GM18861 (cell line): Measurements from ENCODE around the gene PCDH9.

Experiments used
- ATAC-seq: cut with Tn5 transposase; IDR thresholded peaks from one replicate; pipeline ENCODE4 v1.9.1; 2021; ENCODE audit not compliant: unreplicated experiment

Gene PCDH9

GRCh38 chr13:67168384-67168783 lies 61.8 kb downstream of the PCDH9 start:
- no peak for ATAC-seq

- no peak for ATAC-seq
Observed at GRCh38 chr13:67167420-67167819, 62.7 kb downstream of the PCDH9 start.

GRCh38 chr13:67161176-67161575 lies 69.0 kb downstream of the PCDH9 start:
- ATAC-seq = no peak

DNA sequence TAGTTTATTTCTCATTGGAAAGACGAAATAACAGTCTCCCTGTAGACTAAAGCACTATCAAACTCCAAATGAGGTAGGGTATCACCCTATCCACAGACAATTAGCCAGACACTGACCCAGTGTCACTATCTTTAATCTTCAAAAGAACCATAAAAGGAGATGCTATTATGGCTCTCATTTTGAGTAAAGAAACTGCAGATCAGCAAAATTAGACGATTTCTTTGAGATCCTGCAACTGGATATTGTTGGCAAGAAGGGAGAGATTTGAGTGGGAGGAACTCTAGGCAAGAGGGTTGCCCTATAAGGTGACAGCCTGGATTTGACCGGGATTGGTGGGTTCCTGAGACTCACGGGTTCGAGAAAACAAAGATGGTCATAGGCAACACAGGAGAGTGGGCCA lies 71.2 kb downstream of the PCDH9 start:
- ATAC-seq = no peak

GRCh38 chr13:67156723-67157060 lies 73.4 kb downstream of the PCDH9 start:
- no peak for ATAC-seq

- no peak for ATAC-seq
Observed at GRCh38 chr13:67155898-67156722, 74.0 kb downstream of the PCDH9 start.

- ATAC-seq = no peak
Observed at GRCh38 chr13:67152085-67152484, 78.1 kb downstream of the PCDH9 start.

- no peak for ATAC-seq
Observed at GRCh38 chr13:67151652-67152051, 78.5 kb downstream of the PCDH9 start.

GRCh38 chr13:67150608-67151007 lies 79.5 kb downstream of the PCDH9 start:
- no peak for ATAC-seq

DNA sequence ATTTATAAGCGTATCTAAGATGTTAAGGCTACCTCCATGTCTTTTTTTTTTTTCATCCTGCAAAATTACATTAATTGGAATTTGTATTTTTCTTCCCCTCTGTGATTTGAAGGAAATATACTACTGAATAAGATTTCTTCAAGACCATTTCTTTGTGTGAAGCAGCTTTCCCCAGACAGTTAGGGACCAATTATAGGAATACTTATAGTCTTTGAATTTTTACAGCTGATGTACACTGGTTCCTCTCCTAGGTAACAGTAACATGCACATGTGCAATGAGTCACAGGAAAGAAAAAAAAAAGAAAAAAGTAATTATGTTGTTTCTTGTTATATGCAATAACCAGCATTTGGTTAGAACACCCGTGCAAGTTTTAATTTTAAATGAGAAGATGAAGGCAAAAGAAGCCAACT lies 82.0 kb downstream of the PCDH9 start:
- ATAC-seq = no peak

DNA sequence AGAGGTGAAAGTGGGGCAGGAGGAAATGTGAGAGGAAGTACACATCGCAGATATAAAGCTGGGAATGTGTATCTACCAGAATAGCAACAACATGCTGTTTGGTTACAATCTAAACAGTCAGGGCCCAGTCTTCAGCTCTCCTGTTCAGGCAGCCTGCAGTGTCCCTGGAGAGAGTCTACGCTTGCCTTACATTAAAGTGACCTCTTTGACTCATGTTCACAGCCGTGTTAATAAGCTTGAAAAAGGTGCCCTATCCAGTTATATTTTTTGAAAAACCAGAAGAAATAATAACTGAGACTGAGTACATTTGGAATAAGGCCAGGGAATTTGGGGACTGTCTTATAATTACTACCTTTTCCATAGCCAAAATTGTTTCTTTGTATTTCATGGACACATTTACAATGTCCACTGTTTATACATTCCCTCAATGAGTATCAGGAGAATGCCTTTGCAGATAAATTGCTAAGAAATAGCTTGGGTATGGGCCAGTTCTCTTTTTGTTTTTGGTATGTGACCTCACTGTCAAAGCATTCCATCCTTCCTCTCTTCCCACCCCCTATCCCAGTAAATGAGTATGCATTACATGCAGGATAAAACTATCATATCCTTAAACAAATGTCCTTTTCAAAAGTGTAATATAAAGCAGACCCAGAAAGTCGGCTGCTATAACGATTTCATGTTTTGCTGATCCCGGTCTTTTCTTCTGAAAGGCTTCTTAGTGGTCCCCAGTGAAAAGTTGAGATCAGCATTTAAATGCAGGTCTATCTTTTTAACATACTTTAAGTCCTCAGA lies 82.6 kb downstream of the PCDH9 start:
- ATAC-seq = no peak

DNA sequence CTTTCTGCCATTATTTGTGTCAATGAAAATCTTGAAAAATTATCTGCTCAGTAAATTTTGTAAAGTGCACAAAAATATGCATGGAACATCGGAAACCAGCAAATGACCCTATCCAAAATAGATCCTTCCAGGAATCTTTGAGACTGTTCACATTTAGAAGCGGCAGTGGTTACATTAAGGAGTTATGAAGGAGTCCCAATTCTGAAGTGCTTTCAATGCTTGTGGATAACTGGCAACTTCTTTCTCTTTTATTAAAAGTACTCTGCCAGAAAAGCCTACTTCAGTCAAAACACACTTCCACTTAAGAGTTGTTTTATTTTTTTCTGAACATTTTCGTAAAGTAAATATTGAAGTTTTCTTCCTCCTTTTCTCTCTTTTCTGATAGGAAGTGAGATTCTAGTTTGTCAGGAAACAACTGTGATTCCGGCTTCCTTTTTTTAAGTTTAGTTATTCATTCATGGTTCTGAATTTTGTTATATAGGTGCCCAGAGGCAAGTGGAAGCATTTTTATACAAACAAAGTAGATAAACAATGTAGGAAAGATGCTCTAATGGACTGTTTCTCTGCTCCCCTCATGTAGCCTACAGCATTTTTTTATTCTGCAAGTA lies 83.5 kb downstream of the PCDH9 start:
- ATAC-seq = no peak

DNA sequence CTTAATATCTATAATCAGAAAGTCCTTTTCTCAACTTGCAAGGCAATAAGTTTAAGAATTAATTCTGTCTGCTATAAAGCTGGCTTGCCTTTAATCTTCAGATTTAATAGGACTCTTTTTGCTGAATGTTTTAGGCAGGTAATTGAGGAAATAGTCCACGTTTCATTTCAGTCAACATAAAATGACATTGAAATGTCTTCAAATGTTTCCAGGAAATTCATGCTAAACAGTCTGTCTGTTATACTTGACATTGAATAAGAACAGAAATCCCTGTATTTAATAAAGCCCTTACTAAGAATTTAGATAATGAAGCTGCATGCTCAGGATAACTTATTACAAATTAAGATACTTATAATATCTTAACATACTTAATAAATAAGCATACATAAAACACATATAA lies 84.2 kb downstream of the PCDH9 start:
- no peak for ATAC-seq

DNA sequence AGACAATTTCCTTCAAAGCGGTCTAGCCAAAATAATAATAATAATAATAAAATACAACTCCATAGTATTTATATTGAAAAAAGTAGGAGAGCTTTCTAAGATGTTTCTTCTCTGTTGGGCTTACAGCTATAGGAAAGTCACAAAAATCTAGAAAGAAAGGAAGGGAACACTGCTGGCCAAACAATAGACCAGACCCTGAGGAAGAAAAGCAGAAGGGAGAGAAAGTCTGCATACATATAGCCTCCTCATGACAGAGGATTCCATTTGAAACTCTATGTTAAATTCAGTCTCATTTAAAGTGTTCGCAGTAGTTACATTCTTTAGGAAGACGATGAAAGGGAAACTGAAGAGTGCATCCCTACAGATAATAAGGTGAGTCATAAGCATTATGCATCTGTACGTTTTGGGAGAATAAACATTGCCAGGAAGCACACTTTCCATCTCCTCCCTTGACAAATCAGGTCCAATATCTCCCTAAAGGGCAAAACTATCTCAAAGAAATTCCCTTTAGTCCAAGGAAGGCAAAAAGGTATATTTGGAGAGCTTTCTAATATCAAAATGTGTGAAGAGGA lies 86.5 kb downstream of the PCDH9 start:
- ATAC-seq = no peak

- ATAC-seq = no peak
Observed at GRCh38 chr13:67140006-67140405, 90.1 kb downstream of the PCDH9 start.

GRCh38 chr13:67139551-67139950 lies 90.6 kb downstream of the PCDH9 start:
- ATAC-seq = no peak

GRCh38 chr13:67138970-67139369 lies 91.2 kb downstream of the PCDH9 start:
- ATAC-seq = no peak

- no peak for ATAC-seq
Observed at GRCh38 chr13:67137044-67137735, 92.9 kb downstream of the PCDH9 start.

DNA sequence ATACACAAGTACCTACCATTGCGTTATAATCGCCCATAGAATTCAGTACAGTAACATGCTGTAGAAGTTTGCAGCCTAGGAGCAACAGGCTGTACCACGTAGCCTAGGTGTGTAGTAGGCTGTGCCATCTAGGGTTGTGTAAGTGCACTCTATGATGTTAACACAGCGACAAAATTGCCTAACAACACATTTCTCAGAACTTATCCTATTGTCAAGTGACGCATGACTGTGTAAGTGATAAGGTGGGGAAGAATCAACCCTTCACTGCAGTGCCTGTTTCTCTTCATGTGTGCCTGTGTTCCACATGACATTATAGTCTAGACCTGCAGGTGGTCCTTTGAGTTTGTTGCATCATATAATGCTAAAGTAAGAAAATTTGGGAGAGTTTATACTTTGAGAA lies 94.0 kb downstream of the PCDH9 start:
- ATAC-seq = no peak

DNA sequence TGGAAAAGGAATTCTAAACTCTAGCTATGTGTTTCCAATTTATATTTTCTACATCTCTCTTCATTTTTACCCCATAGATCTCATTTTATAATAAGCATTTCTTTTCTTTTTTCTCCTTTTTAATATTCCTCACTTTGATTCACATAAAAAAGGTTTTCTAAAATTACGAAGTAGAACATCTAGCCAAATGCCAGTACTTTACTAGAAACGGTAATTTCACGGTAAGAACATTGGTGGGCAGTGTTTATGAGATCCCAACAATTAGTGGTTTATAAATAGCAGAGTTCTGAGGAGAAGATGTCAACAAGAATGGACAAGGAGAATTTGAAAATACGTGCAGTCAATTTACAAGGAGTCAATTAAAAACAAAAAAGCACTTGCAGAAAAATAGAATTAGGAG lies 94.8 kb downstream of the PCDH9 start:
- ATAC-seq = no peak
